WERI-Rb-1 (cell line): ENCODE data around the gene FRG2.
"Not testable (repeated sequence)": the region's sequence is repeated elsewhere in the genome, so short reads cannot be mapped to it uniquely, and the experiment has no call there.

ENCODE experiments used
- DNase-seq: peaks from one replicate; pipeline ENCODE4 v3.0.0-alpha.2; 2020
- H3K27ac ChIP-seq: fragments of 250-450 bp; sonication (Bioruptor Pico); 2 replicates; pipeline ENCODE4 v1.5.1; 2020; ENCODE audit warnings: mild to moderate bottlenecking, moderate library complexity
- H3K27me3 ChIP-seq: fragments of 250-450 bp; sonication (Bioruptor Pico); 2 replicates; pipeline ENCODE4 v1.5.1; 2021; ENCODE audit warnings: mild to moderate bottlenecking, low read depth, moderate library complexity; ENCODE audit not compliant: insufficient read depth, severe bottlenecking
- H3K36me3 ChIP-seq: fragments of 250-450 bp; sonication (Bioruptor Pico); 2 replicates; pipeline ENCODE4 v1.5.1; 2020; ENCODE audit warnings: mild to moderate bottlenecking, moderate library complexity
- H3K4me3 ChIP-seq: 2 replicates; pipeline ENCODE4 v1.5.1; 2011; ENCODE audit warnings: low read depth, mild to moderate bottlenecking, control low read depth, low read length
- H3K9me3 ChIP-seq: fragments of 250-450 bp; sonication (Bioruptor Pico); 2 replicates; pipeline ENCODE4 v1.5.1; 2021; ENCODE audit warnings: mild to moderate bottlenecking, moderate library complexity; ENCODE audit not compliant: severe bottlenecking

Gene FRG2

GRCh38 chr4:190027156-190027555 lies at the start of gene FRG2:
Gene FRG2, minus strand, starts transcription at chr4:190027256. Its CDS starts 52 bp downstream, at chr4:190027204.
- not testable (repeated sequence) for H3K36me3 ChIP-seq, H3K27ac ChIP-seq, H3K9me3 ChIP-seq, H3K27me3 ChIP-seq, H3K4me3 ChIP-seq, DNase-seq

GRCh38 chr4:190068351-190068750 lies 41.3 kb upstream of the FRG2 start:
- not testable (repeated sequence) for H3K9me3 ChIP-seq, H3K4me3 ChIP-seq, H3K36me3 ChIP-seq, H3K27ac ChIP-seq, DNase-seq, H3K27me3 ChIP-seq

GRCh38 chr4:190064805-190065204 lies 37.7 kb upstream of the FRG2 start:
- H3K4me3 ChIP-seq, H3K27ac ChIP-seq, H3K27me3 ChIP-seq, H3K9me3 ChIP-seq, H3K36me3 ChIP-seq, DNase-seq: not testable (repeated sequence)

GRCh38 chr4:190064342-190064741 lies 37.3 kb upstream of the FRG2 start, which contains the start of gene DBET:
Gene DBET, plus strand, starts transcription at chr4:190064502.
- H3K27me3 ChIP-seq, H3K27ac ChIP-seq, H3K9me3 ChIP-seq, DNase-seq, H3K4me3 ChIP-seq, H3K36me3 ChIP-seq: not testable (repeated sequence)

- H3K4me3 ChIP-seq: not testable (repeated sequence)
These were observed 31.9 kb upstream of the FRG2 start for GRCh38 chr4:190058997-190059396.

GRCh38 chr4:190049378-190050239 lies 22.6 kb upstream of the FRG2 start:
- H3K36me3 ChIP-seq, H3K27me3 ChIP-seq, H3K27ac ChIP-seq, H3K9me3 ChIP-seq, H3K4me3 ChIP-seq: not testable (repeated sequence)
- DNase-seq: peak; percentile 20

More at GRCh38 chr4:190058997-190059396, 31.9 kb upstream of the FRG2 start:
- not testable (repeated sequence) for H3K27ac ChIP-seq, H3K9me3 ChIP-seq, H3K36me3 ChIP-seq, H3K27me3 ChIP-seq, DNase-seq

GRCh38 chr4:190047627-190048026 lies 20.6 kb upstream of the FRG2 start:
- not testable (repeated sequence) for H3K27me3 ChIP-seq, H3K27ac ChIP-seq, H3K9me3 ChIP-seq, H3K36me3 ChIP-seq, DNase-seq, H3K4me3 ChIP-seq

- H3K27ac ChIP-seq, H3K27me3 ChIP-seq, DNase-seq, H3K36me3 ChIP-seq, H3K4me3 ChIP-seq, H3K9me3 ChIP-seq: not testable (repeated sequence)
These were observed 13.8 kb upstream of the FRG2 start for GRCh38 chr4:190040873-190041272.

- H3K4me3 ChIP-seq: peak overlapping the region; percentile 33
- not testable (repeated sequence) for H3K9me3 ChIP-seq, H3K27me3 ChIP-seq, H3K36me3 ChIP-seq, H3K27ac ChIP-seq
- DNase-seq: peak; percentile 50
These were observed 10.8 kb upstream of the FRG2 start for GRCh38 chr4:190037704-190038388.

- not testable (repeated sequence) for H3K27ac ChIP-seq, H3K36me3 ChIP-seq, DNase-seq, H3K4me3 ChIP-seq, H3K27me3 ChIP-seq, H3K9me3 ChIP-seq
These were observed 4.2 kb upstream of the FRG2 start for GRCh38 chr4:190031264-190031663.

- DNase-seq, H3K4me3 ChIP-seq, H3K27ac ChIP-seq, H3K36me3 ChIP-seq: not testable (repeated sequence)
- Histone ChIP-seq H3K9me3 (peaks cover 26% of the 10 kb centered on the region), H3K27me3 (peaks cover 37% of the 10 kb centered on the region)
These were observed 4.3 kb downstream of the FRG2 start for GRCh38 chr4:190022614-190023281.

GRCh38 chr4:190021973-190022372 lies 5.1 kb downstream of the FRG2 start:
- H3K4me3 ChIP-seq, DNase-seq, H3K27ac ChIP-seq, H3K36me3 ChIP-seq: not testable (repeated sequence)
- Histone ChIP-seq H3K27me3 (peaks cover 44% of the 10 kb centered on the region), H3K9me3 (peaks cover 34% of the 10 kb centered on the region)
